GM12872 (cell line): Measurements from ENCODE around the gene ANO4.

ENCODE experiments used
- TF ChIP-seq, protein P1 (sequence below): IDR thresholded peaks from 3 replicates; pipeline ENCODE4 v1.5.1; 2011; ENCODE audit warnings: low read depth, mild to moderate bottlenecking, low read length, moderate library complexity; ENCODE audit not compliant: insufficient read depth

The ANO4 gene

DNA sequence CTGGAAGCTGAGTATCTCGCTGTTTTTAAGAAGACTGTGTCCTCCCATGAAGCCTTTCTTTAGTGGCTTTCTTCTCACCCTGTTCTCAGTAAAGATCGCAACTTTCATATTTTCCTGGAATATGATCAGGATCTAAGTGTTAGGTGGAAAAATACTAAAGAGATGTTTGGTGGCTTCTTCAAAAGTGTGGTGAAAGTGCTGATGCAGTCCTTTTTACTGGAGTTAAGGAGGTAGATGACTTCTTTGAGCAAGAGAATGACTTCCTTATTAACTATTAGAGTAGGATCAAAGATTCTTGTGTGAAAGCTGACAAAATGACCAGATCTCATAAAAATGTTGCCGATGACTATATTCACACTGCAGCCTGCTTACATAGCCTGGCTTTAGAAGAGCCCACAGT lies 273.8 kb downstream of the ANO4 start:
- TF ChIP-seq, protein P1, sequence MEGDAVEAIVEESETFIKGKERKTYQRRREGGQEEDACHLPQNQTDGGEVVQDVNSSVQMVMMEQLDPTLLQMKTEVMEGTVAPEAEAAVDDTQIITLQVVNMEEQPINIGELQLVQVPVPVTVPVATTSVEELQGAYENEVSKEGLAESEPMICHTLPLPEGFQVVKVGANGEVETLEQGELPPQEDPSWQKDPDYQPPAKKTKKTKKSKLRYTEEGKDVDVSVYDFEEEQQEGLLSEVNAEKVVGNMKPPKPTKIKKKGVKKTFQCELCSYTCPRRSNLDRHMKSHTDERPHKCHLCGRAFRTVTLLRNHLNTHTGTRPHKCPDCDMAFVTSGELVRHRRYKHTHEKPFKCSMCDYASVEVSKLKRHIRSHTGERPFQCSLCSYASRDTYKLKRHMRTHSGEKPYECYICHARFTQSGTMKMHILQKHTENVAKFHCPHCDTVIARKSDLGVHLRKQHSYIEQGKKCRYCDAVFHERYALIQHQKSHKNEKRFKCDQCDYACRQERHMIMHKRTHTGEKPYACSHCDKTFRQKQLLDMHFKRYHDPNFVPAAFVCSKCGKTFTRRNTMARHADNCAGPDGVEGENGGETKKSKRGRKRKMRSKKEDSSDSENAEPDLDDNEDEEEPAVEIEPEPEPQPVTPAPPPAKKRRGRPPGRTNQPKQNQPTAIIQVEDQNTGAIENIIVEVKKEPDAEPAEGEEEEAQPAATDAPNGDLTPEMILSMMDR, result no peak

DNA sequence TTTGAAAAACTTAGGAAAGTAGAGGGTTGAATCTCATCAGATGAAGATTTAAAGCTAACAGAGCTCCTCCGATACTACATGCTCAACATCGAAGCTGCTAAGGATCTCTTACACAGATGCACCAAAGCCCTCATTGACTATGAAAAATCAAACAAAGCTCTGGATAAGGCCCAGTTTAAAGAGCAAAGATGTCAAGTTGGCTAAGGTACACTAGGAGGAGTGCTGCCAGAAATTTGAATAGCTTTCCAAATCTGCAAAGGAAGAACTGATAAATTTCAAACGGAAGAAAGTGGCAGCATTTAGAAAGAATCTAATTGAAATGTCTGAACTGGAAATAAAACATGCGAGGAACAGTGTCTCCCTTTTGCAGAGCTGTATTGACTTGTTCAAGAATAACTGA lies 274.3 kb downstream of the ANO4 start:
- TF ChIP-seq, protein P1, result no peak

DNA sequence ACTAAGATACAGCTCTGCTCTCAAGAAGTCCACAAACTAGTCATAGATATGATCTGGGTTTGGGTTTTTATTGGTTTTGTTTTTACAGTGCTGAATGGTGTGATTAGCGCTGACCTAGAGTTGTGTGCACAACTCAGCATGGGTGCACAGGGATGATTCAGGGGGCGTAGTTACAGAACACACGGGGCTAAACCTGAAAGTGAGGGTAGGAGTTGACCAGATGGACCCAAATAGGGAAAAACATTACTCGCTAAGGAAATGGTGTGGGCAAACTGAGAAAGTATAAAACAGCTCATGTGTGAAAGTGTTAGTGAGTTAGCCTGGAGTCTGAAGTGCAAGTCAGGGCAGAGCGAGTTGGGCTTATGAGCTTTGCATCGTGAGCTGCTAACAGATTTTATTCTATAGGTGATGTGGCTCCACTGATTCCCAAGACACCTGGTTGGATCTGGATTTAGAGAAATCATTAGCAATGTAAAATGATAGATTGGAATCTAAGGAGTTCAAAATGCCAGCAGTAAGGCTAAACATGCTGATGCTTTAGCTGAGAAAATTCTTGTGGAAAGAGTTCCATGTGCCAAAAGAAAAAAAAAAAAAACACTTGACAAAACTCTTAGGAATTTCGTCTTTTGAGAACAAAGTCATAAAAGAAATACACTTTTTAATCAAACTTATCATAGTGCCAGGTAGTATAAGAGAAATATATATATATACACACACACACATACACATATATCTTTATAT lies 280.5 kb downstream of the ANO4 start:
- TF ChIP-seq, protein P1, result no peak

DNA sequence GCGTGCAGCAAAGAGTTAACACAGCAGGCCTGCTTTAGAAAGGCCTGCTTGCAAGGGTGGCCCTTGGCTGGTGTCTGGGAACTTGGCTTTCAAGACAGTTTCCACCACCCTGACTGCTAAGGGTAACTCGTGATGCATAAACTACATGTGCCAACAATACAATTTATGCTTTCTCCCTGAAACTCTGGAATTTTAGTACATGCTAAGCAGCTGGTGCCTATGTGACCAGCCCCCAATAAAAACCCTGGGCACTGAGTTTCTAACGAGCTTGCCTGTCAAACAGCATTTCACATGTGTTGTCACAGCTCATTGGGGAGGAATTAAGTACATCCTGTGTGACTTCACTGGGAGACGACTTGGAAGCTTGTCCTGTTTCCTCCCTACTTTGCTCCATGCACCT lies 282.3 kb downstream of the ANO4 start:
- TF ChIP-seq, protein P1, result no peak

DNA sequence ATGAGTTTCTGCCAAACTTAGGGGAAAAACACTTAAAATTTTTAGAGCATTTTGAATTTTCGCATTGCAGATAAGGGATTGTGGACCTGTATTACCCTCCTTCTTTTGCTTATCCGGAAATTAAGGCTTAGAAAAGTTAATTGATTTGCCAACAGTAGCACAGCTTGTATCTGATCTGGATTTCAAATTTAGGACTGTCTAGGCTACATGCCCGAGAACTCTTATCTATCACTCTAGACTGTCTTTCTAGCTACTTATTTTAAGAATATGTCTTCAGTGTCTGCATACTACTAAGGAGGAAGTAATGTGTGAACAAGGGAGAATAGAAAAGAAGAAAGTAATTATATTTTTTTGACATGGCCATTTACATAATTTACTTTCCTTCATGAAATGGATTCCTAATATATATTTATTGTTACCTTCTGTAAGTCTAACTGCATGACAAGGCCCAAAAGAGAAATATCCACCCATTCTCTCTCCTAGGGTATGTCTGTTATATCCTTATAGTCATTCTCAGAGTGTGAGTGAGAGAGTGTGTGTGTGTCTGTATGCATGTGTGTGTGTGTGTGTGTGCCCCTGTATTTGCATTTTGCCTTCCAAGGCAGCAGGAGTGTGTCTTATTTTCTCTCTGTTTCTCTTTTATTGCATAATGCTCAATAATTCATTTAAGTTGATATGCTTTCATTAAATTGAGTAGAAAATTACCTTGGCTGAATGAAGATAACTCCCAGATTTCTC lies 283.4 kb downstream of the ANO4 start:
- TF ChIP-seq, protein P1, result no peak

DNA sequence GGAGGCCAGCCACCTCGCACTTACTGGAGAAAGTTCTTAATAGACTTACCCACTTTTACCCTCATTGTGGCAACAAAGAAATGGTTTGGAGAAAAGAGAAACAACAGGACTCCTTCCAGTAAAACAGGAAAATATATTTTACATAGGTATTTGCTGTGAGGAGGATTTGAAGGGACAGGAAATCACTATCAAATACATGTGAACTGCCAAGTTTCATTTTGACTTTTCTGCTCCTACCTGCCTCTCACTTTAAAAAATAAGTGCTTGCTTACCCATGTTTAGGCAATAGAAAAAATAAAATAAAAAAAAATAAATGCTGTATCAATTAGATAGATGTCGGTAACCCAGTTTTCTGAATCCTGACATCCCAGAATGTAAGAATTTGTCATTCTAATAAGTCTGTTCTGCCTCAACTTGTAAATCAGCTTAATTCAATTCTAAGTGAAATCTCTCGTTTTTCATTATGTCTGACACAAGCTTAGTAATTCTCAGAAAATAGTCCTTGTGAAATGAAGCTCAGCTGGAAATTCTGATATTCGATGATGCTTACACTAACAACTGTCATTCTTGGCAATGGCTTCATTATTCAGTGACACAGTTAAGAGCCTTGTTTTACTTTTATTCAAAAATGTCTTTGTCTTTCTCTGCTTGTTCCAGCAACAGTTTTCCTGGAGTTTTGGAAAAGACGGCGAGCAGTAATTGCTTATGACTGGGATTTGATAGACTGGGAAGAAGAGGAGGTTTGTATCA lies 284.1 kb downstream of the ANO4 start:
- TF ChIP-seq, protein P1, result no peak

DNA sequence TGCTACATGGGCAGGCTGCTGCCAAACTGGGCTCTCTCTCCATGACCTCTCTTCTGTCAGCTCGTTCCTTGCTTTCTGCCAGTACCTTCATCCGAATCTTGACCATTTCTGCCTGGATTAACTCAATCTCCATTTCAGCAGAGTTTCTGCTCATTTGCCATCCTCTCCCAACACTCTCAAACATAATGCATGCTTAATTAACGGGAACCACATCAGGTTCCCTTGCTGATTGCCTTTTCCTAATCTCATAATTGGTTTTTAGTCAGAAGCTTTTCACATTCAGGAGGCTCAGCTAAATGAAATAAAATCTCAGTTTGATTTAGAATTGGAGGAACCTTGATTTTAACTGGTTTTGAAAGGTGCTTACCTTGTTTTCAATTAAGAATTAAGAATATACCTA lies 288.1 kb downstream of the ANO4 start:
- TF ChIP-seq, protein P1, result no peak
